ENCODE results near the gene EEF2K. TPM values are rescaled to one million over a fixed set of nuclear protein-coding genes. Genes with fewer than 3 reads are reported as not detected.

Gene EEF2K
- total RNA-seq, 1 donor from 2014 or later = 52.7 TPM

- no peak for DNase-seq (ENCODE audit: low spot score)
Measured at GRCh38 chr16:22335668-22336246, 129.7 kb downstream of the EEF2K start.

GRCh38 chr16:22336581-22336980 lies 130.5 kb downstream of the EEF2K start:
- DNase-seq (ENCODE audit: low spot score) = no peak

GRCh38 chr16:22337045-22337444 lies 131.0 kb downstream of the EEF2K start:
- DNase-seq (ENCODE audit: low spot score) = no peak

- no peak for DNase-seq (ENCODE audit: low spot score)
Measured at GRCh38 chr16:22337849-22338635, 132.0 kb downstream of the EEF2K start.

Other genes with a start within 250 kb of the EEF2K start
- not detected for gene PDZD9, start 205.2 kb upstream of the EEF2K start, total RNA-seq
- 19.7 TPM for gene MOSMO, start 198.2 kb upstream of the EEF2K start, total RNA-seq
- gene VWA3A, start 113.7 kb upstream of the EEF2K start, total RNA-seq = 0.31 TPM
- gene SDR42E2, start 43.8 kb upstream of the EEF2K start, total RNA-seq = 0.18 TPM
- 87.9 TPM for gene POLR3E, start 91.1 kb downstream of the EEF2K start, total RNA-seq
- 50.1 TPM for gene CDR2, start 168.3 kb downstream of the EEF2K start, total RNA-seq